Astrocyte (in vitro differentiated cells and primary cell): Measurements from ENCODE around the gene PDC. TPM values are rescaled to one million over a fixed set of nuclear protein-coding genes. Genes with fewer than 3 reads are reported as not detected.

Experiments
- DNase-seq: peaks from one replicate; pipeline ENCODE4 v3.0.0-alpha.2; 2010; ENCODE audit warnings: low read depth
- FAIRE-seq: peaks from 2 replicates; lab custom pipeline; 2011; peaks lifted over from hg19 to GRCh38; lab: Jason Lieb, UNC
- H2AFZ ChIP-seq: 2 replicates; pipeline ENCODE4 v1.6.0; 2012; ENCODE audit warnings: low read depth, low read length, inconsistent platforms
- H3K27ac ChIP-seq: 2 replicates; pipeline ENCODE4 v1.5.1; 2011; ENCODE audit warnings: low read depth, low read length, inconsistent platforms
- H3K27me3 ChIP-seq: 2 replicates; pipeline ENCODE4 v1.6.0; 2011; ENCODE audit warnings: low read length, inconsistent platforms; ENCODE audit not compliant: insufficient read depth
- H3K36me3 ChIP-seq: 2 replicates; pipeline ENCODE4 v1.5.1; 2011; ENCODE audit warnings: low read length, inconsistent platforms; ENCODE audit not compliant: insufficient read depth
- H3K4me1 ChIP-seq: 2 replicates; pipeline ENCODE4 v1.5.1; 2011; ENCODE audit warnings: low read length, inconsistent platforms; ENCODE audit not compliant: insufficient read depth
- H3K4me2 ChIP-seq: 2 replicates; pipeline ENCODE4 v1.6.0; 2012; ENCODE audit warnings: low read length, inconsistent platforms
- H3K4me3 ChIP-seq: 2 replicates; pipeline ENCODE4 v1.5.1; 2011; ENCODE audit warnings: low read depth, mild to moderate bottlenecking, low read length, inconsistent platforms; ENCODE audit not compliant: insufficient read depth
- H3K79me2 ChIP-seq: 2 replicates; pipeline ENCODE4 v1.6.0; 2012; ENCODE audit warnings: mild to moderate bottlenecking, low read length, inconsistent platforms; ENCODE audit not compliant: insufficient read depth
- H3K9ac ChIP-seq: 2 replicates; pipeline ENCODE4 v1.6.0; 2012; ENCODE audit warnings: mild to moderate bottlenecking, low read length, inconsistent platforms
- H3K9me3 ChIP-seq: 2 replicates; pipeline ENCODE4 v1.5.1; 2012; ENCODE audit warnings: low read depth, mild to moderate bottlenecking, low read length, inconsistent platforms; ENCODE audit not compliant: insufficient read depth
- H4K20me1 ChIP-seq: 2 replicates; pipeline ENCODE4 v1.6.0; 2012; ENCODE audit warnings: low read length, inconsistent platforms; ENCODE audit not compliant: insufficient read depth
- H3K27ac Mint-ChIP-seq: one replicate; pipeline ENCODE4 v1.8.0; 2021; ENCODE audit warnings: mild to moderate bottlenecking, mixed read lengths; ENCODE audit not compliant: unreplicated experiment
- H3K27me3 Mint-ChIP-seq: one replicate; pipeline ENCODE4 v1.8.0; 2021; ENCODE audit warnings: low read depth, mixed read lengths; ENCODE audit not compliant: unreplicated experiment
- H3K36me3 Mint-ChIP-seq: one replicate; pipeline ENCODE4 v1.8.0; 2021; ENCODE audit warnings: low read depth, mixed read lengths; ENCODE audit not compliant: unreplicated experiment
- H3K4me1 Mint-ChIP-seq: one replicate; pipeline ENCODE4 v1.8.0; 2021; ENCODE audit warnings: low read depth, mixed read lengths; ENCODE audit not compliant: unreplicated experiment
- H3K4me3 Mint-ChIP-seq: one replicate; pipeline ENCODE4 v1.8.0; 2021; ENCODE audit warnings: mild to moderate bottlenecking, moderate library complexity, mixed read lengths; ENCODE audit not compliant: unreplicated experiment
- H3K9me3 Mint-ChIP-seq: one replicate; pipeline ENCODE4 v1.8.0; 2021; ENCODE audit warnings: mild to moderate bottlenecking, mixed read lengths; ENCODE audit not compliant: unreplicated experiment
- EZH2 ChIP-seq: IDR thresholded peaks from 2 replicates; pipeline ENCODE4 v1.6.1; 2012; ENCODE audit warnings: mild to moderate bottlenecking, low read length, inconsistent platforms; ENCODE audit not compliant: insufficient read depth
- total RNA-seq: library from RNA; stranded (reverse); gene quantifications from 2 replicates; pipeline ENCODE4 v1.2.1, GENCODE V29; 2021
- TF ChIP-seq, protein P1 (sequence below): IDR thresholded peaks from 2 replicates; pipeline ENCODE4 v1.5.1; 2011; ENCODE audit warnings: low read depth, mild to moderate bottlenecking, inconsistent platforms, low read length, moderate library complexity; ENCODE audit not compliant: insufficient read depth

Gene PDC
- total RNA-seq, 1 donor from 2014 or later: not detected

DNA sequence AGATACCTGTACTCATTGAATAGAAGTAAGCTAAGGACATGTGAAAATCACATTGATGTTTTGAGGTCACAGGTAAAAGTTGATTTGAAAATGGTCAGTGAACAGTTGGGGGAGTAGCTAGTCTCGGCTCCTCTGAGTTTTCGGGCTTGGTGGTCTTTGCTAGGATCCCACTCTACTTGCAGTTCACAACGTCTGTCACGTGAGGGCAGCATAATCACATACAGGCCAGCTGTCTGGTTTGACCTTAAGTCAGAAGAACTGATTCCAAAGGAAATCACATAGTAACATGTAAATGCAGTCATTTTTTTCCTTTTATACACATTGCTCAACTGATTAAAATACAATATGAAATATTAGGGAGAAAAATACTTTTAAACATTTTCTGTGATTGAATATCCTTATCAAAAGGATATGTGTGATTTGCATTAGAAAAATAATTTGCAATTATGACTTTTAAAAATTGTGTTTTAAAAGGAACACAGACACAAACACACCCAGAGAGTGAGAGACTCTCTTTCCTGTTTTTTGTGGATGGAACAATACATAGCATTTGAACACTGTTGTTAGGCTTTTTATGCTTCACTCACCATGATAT is 21.8 kb upstream of the PDC start:
- FAIRE-seq (peak; percentile 94), DNase-seq (peak; percentile 42)
- TF ChIP-seq, protein P1, sequence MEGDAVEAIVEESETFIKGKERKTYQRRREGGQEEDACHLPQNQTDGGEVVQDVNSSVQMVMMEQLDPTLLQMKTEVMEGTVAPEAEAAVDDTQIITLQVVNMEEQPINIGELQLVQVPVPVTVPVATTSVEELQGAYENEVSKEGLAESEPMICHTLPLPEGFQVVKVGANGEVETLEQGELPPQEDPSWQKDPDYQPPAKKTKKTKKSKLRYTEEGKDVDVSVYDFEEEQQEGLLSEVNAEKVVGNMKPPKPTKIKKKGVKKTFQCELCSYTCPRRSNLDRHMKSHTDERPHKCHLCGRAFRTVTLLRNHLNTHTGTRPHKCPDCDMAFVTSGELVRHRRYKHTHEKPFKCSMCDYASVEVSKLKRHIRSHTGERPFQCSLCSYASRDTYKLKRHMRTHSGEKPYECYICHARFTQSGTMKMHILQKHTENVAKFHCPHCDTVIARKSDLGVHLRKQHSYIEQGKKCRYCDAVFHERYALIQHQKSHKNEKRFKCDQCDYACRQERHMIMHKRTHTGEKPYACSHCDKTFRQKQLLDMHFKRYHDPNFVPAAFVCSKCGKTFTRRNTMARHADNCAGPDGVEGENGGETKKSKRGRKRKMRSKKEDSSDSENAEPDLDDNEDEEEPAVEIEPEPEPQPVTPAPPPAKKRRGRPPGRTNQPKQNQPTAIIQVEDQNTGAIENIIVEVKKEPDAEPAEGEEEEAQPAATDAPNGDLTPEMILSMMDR: peak; percentile 98
- no peak for TF ChIP-seq EZH2

DNA sequence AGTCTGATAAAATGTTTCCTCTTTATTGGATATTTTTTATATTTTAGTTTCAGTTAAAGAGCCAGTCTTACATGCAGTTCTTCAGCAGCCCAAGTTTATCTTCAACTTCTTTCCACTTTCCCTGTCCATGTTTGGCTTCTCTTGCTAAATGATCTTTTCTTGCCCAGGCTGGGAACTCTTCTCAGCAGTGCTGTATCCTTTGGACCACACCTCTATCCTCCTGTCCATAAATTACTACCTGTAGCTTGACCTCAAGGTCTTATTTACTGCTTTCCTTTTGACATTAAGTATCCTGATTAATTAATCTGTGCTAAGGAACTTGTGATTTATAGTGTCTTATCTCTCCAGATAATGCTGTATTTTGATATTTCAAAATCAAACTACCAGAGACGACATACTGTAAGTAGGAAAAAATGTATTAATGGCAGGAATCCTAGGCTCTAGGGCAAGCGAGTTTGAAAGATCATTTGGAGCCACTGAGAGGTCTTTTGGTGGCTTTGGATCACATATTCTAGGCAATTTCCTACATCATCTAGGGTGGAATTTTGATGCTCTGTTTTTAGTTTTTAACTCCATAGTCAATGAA is 20.5 kb upstream of the PDC start:
- no peak overlapping the region for H3K9ac ChIP-seq
- peaks cover 5% of the 10 kb centered on the region for H3K4me1 Mint-ChIP-seq

More for the DNA sequence above, 21.8 kb upstream of the PDC start:
- no peak overlapping the region for H3K4me3 ChIP-seq
- H2AFZ ChIP-seq: peak overlapping the region; percentile 51
- Mint-ChIP-seq H3K27ac (no peak overlapping the region), H3K36me3 (no peaks in the 10 kb centered on the region), H3K9me3 (no peaks in the 10 kb centered on the region), H3K4me3 (no peak overlapping the region), H3K4me1 (no peaks in the 10 kb centered on the region), H3K27me3 (no peaks in the 10 kb centered on the region)
- H3K79me2 ChIP-seq: no peaks in the 10 kb centered on the region
- H3K36me3 ChIP-seq: no peaks in the 10 kb centered on the region
- no peaks in the 10 kb centered on the region for H3K9me3 ChIP-seq
- no peaks in the 10 kb centered on the region for H4K20me1 ChIP-seq
- no peak overlapping the region for H3K27ac ChIP-seq
- H3K4me1 ChIP-seq: no peaks in the 10 kb centered on the region
- no peaks in the 10 kb centered on the region for H3K27me3 ChIP-seq
- peak overlapping the region; percentile 47 for H3K4me2 ChIP-seq
- H3K9ac ChIP-seq: peak overlapping the region; percentile 51

More for the DNA sequence above, 20.5 kb upstream of the PDC start:
- no peak for FAIRE-seq
- Histone ChIP-seq H4K20me1 (no peaks in the 10 kb centered on the region), H2AFZ (no peak overlapping the region), H3K27ac (no peak overlapping the region), H3K36me3 (no peaks in the 10 kb centered on the region), H3K27me3 (no peaks in the 10 kb centered on the region), H3K4me2 (no peak overlapping the region), H3K79me2 (no peaks in the 10 kb centered on the region), H3K9me3 (no peaks in the 10 kb centered on the region), H3K4me1 (peaks cover 6% of the 10 kb centered on the region), H3K4me3 (no peak overlapping the region)
- no peaks in the 10 kb centered on the region for H3K27me3 Mint-ChIP-seq
- H3K9me3 Mint-ChIP-seq: no peaks in the 10 kb centered on the region
- no peak overlapping the region for H3K4me3 Mint-ChIP-seq
- no peak for TF ChIP-seq EZH2
- TF ChIP-seq, protein P1: no peak
- H3K27ac Mint-ChIP-seq: no peak overlapping the region
- H3K36me3 Mint-ChIP-seq: no peaks in the 10 kb centered on the region
- DNase-seq: peak; percentile 59
